ENCODE data around the gene LKAAEAR1. TPM values are rescaled to one million over a fixed set of nuclear protein-coding genes. Genes with fewer than 3 reads are reported as not detected.

The LKAAEAR1 gene
- total RNA-seq, 2 donors from 2014 or later = 0.41 TPM; not detected in 1

DNA sequence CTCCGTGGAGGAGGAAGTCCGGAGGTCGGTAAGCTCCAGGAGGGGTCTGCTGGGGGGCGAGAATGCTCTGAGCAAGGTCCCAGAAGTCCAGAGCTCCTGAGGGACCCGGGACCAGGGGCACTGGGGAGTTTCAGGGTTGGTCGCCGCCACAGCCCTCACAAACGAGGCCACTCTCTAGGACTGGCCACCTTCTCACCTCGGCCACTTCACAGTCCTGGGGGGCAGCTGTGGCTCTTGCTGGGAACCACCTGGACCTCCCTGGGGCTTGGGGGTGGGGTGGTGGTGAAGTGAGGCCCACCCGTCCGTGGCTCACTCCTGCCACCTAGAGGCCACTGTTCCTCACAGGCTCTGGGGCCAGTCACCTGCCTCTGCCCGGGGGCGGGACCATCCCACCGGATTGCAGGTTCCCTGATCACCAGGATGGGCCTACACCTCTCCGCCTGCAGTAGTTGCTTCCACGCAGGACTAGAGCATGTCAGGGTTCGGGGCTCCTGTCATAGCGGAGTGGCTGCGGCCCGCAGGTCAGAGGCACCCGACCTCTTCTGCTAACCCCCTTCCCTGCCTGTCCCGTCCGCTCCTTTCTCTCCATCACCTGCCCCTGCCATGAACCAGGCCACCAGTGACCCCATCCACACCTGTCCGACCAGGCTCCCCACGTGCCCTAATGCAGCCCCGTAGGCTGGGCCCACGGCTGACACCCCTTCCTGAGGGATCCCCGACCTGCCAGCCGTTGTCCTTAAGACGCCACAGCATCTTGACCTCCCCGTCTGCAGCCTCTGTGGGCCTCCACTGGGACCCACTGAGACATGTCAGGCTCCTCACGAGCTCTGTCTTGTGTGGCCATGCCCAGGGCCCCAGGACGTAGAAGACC lies 26.3 kb downstream of the LKAAEAR1 start:
- DNase-seq (peak; percentile 88), ATAC-seq (peak; percentile 48 to 54)
- intact Hi-C loops (cut with DNase I) = loop anchor here in 1 of 2 donors (5.0 kb wide), 1 partner anchor 76 kb away; the partner anchor contains the start of gene PRPF6

DNA sequence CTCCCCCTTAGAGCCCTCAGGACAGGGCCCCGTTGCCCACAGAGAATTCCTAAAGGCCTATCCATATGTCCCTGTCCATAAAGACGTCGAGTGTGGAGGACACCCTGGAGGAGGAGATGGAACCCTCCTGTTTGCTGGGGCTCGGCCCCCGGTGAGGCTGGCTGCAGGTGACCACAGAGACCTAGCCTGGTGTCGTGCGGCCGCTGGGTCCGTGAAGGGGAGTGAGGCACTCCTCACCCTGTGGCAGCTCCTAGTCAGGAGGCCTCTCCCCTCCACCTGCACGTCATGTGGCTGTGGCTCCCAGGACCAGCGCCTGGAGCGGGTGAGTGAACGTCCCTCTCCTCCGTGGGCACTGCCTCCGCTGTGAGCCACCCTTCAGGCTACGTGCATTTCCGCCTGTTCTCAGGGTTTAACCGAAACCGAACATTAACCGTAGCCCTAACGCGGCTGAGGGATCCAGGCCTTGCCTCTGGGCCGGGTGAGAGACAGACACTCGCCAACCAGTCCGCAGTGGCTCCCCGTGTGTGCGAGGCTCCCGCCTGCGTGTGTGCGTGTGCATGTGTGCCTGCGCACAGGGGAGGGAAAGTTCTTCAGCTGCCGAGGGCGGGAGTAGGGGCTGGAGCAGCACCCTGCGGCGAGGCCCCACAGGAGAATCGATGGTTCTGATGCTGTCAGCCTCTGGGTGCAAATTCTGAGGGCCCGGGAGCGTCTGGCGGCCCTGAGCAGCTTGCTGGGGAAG lies 27.1 kb downstream of the LKAAEAR1 start:
- peak in 1 of 2 donors; percentile 3 for ATAC-seq
- intact Hi-C loops (cut with DNase I) = loop anchor here in 1 of 2 donors (5.0 kb wide), 1 partner anchor 75 kb away; the partner anchor contains the start of gene PRPF6
- DNase-seq = no peak

GRCh38 chr20:64056639-64056888 lies 27.6 kb downstream of the LKAAEAR1 start:
- intact Hi-C loops (cut with DNase I) = loop anchor here in 1 of 2 donors (5.0 kb wide), 1 partner anchor 74 kb away; the partner anchor contains the start of gene PRPF6
- DNase-seq (no peak), ATAC-seq (peak in 1 of 2 donors; percentile 12)

GRCh38 chr20:64055893-64056638 lies 28.1 kb downstream of the LKAAEAR1 start:
- peak; percentile 10 to 22 for ATAC-seq
- peak; percentile 85 for DNase-seq
- intact Hi-C loops (cut with DNase I) = loop anchor here in 1 of 2 donors (5.0 kb wide), 1 partner anchor 74 kb away; the partner anchor contains the start of gene PRPF6

- ATAC-seq (no peak), DNase-seq (no peak)
- intact Hi-C loops (cut with DNase I) = loop anchor here in 1 of 2 donors (5.0 kb wide), 1 partner anchor 73 kb away; the partner anchor contains the start of gene PRPF6
These were observed 28.8 kb downstream of the LKAAEAR1 start for GRCh38 chr20:64055396-64055892.

DNA sequence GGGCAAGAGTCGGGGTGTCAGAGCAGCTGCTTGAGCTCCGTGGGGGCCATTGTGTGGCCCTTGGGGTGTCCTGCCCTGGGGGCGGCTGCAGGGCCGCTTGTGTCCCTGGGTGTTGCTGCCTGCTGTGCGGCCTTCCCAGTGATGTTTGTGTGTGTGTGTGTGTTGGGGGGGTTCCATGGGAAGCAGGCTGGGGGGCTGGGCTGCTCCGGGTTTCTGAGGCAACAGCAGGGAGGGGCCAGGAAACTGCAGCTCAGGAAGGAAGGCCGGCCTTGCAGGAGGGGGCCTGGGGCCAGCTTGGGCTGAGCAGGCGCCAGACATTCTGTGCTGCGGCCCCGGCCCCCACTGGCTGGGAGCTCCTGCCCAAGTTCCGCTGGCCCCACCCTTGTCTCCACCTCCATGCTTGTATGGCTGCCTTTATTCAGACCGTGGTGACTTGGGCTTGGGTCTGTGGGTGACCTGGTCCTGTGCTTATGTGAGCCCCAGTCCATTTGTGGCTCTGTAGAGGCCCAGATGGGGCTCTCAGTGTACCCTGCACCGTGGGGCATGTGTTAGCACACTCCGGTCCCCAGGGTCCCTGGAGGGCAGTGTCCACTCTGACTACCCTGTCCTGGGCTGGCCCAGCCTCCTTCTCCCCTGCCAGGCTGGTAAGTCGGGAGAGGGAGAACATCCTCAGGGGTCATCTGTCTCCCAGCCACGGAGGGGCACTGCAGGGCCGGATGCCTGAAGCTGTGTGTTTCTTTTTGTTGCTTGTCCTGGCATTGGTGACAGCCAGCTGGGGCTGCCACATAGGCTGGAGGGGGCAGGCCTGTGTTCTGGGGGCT lies 30.1 kb downstream of the LKAAEAR1 start:
- DNase-seq = peak; percentile 88
- ATAC-seq = peak; percentile 39 to 44
- intact Hi-C loops (cut with DNase I) = no loop called here

DNA sequence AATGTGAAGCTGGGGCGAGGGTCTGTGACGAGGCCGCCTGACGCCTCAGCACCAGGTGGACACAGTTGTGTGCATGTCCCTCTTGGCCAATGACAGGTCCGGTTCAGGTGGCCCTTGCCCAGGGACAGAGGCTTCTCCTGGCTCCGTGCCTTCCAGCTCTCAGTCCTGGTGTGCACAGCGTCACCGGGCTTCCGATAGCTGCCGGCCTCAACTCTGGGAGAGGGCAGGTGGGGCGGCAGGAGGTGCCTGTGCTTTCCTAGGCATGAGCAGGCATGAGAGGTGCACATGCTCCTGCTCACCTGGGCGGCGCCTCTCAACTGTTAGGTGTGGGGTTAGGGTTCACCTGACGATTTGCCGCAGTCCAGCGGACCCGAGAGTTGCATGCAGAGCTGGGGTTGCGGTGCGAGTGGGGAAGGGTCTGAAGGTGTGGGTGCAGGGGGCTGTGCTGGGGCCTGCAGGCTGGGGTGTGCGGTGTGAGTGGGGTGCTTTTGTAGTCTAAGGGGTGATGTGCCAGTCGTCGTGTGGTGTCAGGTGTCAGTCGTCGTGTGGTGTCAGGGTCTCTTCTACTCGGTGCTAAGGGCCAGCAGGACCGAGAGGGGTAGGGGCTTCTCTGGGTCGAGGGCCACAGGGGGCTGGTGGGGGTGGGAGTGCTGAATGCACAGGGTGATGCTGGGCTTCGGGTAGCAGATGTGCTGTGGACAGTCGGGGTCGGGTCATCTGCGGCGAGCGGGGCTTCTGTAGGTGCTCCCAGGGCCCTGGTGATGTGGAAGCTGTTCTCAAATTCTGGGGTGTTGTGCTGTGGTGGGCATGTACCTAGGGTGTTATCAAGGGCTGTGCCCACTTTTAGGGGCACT lies 31.0 kb downstream of the LKAAEAR1 start:
- no peak for ATAC-seq
- DNase-seq = no peak
- intact Hi-C loops (cut with DNase I) = no loop called here

DNA sequence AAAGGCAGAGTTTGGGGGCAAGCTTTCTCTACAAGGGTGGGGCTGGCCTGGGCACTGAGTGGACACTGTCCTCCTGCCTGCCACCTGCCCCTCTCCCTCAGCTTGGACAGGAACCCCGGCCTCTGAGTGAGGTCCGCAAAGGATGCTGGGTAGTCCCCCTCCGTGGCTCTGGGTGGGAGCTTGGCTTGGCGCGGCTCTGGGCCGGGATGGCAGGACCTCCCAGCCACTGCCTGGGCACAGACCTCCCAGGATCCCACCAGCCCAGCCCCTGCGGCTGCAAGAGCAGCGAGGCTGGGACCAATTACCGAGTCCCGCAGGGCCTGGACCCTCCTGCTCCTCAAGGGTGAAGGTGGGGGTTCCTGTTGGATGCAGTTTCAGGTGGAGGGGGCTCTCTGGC lies 31.9 kb downstream of the LKAAEAR1 start:
- DNase-seq (no peak), ATAC-seq (no peak)
- intact Hi-C loops (cut with DNase I) = no loop called here

DNA sequence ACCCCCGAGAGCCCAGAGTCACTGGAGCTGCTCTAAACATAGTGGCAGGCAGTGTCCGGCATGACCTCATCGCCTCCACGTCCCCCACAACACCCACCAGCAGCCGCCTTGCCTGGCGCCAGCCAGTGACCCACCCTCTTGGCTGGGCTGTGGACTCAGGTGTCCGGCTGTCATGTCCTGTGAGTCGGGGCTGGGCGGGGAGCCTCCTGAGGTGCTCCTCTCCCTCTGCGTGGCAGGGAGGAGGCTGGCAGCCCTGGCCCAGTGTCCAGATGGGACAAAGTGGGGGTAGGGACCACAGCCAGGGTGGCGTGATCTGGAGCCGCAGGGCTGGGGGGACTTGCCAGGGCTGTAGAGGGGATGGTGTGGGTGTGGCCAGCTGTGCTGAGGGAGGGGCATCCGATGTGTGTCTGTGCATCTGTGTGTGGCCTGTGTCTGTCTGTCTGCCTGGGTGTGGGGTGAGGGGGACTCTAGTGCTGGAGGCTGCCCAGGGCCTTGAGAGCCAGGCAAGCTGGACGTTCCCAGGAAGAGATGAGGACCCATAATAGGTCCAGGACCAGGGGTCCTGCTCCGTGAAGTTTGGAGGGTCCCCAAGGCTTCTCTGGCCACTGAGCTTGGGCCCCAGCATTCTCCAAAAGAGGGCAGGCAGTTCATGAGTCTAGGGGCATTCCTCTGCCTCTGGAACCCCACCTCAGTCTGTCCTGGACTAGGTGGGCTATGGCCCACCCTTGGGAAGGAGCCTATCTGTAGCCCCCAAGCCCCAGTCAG lies 32.5 kb downstream of the LKAAEAR1 start:
- ATAC-seq (peak; percentile 42 to 49), DNase-seq (peak; percentile 87)
- intact Hi-C loops (cut with DNase I) = no loop called here

DNA sequence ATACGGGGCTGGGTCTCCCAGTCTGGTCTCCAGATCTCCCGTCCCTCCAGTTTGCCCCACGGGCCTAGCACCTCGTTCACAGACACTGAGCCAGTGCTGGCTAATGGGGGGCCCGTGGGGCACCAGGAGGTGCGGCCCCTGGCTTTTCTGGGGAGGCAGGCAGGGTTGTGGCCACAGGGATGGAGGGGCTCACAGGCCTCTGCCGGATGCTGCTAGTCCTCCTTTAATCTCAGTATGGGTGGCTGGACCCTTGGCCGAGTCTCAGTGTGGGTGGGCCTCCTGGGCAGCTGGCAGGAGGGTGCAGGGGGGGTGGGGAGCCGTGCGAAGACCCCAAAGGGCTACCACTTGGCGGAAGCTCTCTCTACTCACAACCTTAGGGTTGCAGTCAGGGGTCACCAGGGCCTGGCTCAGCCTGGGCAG lies 33.2 kb downstream of the LKAAEAR1 start:
- ATAC-seq (no peak), DNase-seq (no peak)
- intact Hi-C loops (cut with DNase I) = no loop called here

- ATAC-seq (no peak), DNase-seq (no peak)
- intact Hi-C loops (cut with DNase I) = no loop called here
These were observed 33.8 kb downstream of the LKAAEAR1 start for GRCh38 chr20:64050261-64051032.

GRCh38 chr20:64049878-64050260 lies 34.3 kb downstream of the LKAAEAR1 start:
- ATAC-seq = peak in 1 of 2 donors; percentile 4
- intact Hi-C loops (cut with DNase I) = no loop called here
- no peak for DNase-seq

DNA sequence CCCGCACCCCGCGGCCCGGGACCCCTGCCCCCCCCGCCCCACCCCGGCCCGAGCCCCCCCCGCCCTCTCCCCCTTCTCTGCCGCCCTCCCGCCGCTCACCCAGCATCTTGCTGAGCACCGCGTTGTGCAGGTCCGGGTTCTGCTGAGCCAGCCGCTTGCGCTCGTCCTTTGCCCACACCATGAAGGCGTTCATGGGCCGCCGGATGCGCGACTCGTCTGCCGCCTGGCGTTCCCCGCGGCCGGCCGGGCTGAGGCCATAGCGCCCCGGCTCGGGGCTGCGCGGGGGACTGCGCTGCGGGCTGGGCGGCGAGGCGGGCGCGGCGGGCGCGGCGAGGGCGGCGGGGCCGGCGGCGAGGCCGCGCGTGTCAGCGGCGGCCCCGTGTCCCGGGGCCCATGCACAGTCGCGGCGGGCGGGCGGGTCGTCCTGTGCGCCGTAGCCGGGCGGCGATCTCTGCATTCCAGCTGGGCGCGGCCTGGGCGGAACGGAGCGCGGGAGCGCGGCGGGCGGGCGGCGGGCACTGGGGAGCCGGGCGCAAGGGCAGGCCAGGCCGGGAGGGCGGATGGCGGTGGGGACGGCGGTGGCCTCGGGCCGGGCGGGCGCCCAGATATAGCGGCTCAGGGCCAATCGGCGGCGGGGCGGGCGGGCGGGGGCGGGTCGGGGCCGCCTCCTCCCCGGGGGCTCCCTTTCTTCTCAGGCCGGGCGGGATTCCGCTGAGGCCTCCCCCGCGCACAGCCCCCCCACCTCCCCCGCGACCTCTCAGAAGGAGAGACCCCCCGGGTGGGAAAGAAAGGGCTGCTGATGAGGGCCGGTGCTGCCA lies 34.9 kb downstream of the LKAAEAR1 start, which contains the start of gene SOX18:
TSS of gene SOX18 (minus strand) at position 580 of the 818 bp plus-strand sequence. CDS start at position 457, 123 bp downstream.
- intact Hi-C loops (cut with DNase I) = no loop called here
- ATAC-seq (peak; percentile 13 to 22), DNase-seq (peak; percentile 71)

- DNase-seq (no peak), ATAC-seq (no peak)
- intact Hi-C loops (cut with DNase I) = no loop called here
These were observed 35.7 kb downstream of the LKAAEAR1 start for GRCh38 chr20:64048402-64049044.
